ENCODE measurements around the gene SLCO3A1.

GRCh38 chr15:91897585-91898372 lies 44.3 kb downstream of the SLCO3A1 start:
- TF ChIP-seq, protein P1, sequence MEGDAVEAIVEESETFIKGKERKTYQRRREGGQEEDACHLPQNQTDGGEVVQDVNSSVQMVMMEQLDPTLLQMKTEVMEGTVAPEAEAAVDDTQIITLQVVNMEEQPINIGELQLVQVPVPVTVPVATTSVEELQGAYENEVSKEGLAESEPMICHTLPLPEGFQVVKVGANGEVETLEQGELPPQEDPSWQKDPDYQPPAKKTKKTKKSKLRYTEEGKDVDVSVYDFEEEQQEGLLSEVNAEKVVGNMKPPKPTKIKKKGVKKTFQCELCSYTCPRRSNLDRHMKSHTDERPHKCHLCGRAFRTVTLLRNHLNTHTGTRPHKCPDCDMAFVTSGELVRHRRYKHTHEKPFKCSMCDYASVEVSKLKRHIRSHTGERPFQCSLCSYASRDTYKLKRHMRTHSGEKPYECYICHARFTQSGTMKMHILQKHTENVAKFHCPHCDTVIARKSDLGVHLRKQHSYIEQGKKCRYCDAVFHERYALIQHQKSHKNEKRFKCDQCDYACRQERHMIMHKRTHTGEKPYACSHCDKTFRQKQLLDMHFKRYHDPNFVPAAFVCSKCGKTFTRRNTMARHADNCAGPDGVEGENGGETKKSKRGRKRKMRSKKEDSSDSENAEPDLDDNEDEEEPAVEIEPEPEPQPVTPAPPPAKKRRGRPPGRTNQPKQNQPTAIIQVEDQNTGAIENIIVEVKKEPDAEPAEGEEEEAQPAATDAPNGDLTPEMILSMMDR (IDR thresholded peaks at IDR 0.05), result no peak
- TF ChIP-seq POLR2A (IDR thresholded peaks at IDR 0.05) (no peak), POLR2AphosphoS5 (IDR thresholded peaks at IDR 0.05; ENCODE audit: insufficient read depth in 1 of 2, low read depth in 1 of 2) (no peak)
